HG03280 (cell line): ENCODE data around the gene TRPM5.

Source experiments
- ATAC-seq: cut with Tn5 transposase; IDR thresholded peaks from one replicate; pipeline ENCODE4 v1.9.1; 2021; ENCODE audit warnings: mild to moderate bottlenecking, moderate library complexity; ENCODE audit not compliant: unreplicated experiment

TRPM5 gene

DNA sequence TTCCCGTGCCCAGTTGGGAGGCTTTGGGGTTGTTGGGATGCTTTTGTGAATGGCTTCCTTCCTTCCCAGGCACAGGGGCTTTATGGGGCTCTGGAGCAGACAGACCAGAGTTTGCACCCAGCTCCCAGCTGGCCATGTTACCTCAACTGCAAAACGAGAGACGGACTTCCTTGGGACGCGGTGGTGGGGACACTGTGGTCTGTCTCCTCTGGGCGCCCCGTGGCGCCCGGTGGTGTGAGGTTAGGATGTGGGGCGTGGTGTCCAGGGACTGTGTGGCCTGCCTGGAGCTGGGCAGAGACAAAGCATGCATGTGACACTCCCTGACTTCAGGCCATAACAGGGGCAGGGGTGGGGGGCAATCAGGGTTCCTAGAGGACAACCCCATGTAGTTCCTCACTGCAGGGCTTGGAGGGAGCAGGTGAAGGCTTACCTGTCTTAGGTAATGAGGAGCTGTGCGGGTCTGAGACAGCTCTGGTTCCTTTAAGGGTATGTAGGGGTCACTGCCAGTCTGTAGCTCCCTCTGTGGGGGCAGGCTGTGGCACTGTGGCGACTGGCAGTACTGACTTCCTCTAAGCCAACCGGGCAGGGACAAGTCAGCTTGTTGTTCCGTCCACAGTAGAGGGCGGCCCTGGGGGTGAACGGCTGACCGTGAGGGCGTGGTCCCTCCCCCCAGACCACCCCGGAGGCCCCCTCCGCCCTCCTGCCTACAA, 14.9 kb upstream of the TRPM5 start:
- ATAC-seq = no peak

DNA sequence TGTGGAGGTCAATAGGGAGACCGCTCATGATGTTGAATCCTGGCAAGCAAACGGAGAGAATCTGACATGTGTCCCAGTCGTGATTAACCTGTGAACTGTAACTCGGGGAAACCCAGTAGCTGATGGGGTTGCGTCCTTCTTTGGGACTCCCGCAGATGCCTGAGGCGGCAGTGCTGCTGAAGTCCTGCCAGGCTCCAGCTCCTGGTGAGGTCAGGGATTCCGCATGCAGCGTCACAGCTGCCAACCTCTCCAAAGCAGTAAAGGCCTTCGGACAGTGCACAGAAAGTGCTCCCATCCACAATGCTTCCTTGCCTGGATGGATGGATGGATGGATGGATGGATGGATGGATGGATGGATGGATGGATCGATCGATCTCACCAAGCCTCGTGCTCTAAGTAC, 14.0 kb upstream of the TRPM5 start:
- no peak for ATAC-seq

DNA sequence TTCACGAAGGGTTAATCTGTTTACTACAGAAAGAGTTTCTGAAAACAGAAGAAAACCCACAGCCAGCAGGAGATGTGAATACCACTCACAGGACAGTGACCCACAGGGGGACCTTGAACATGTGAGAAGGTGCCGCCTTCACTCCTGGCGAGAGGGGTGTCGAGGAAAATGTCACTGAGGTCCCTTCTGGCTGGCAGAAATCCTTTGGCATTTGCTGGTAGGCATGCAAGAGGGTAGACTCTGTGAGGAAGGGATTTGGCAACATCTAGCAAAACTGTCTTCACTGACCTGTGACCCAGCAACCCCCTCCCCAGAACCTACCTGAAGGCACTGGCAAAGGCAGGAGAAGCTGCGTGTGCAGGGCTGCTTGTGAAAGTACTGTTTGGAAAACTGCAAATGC, 9.1 kb upstream of the TRPM5 start:
- no peak for ATAC-seq

DNA sequence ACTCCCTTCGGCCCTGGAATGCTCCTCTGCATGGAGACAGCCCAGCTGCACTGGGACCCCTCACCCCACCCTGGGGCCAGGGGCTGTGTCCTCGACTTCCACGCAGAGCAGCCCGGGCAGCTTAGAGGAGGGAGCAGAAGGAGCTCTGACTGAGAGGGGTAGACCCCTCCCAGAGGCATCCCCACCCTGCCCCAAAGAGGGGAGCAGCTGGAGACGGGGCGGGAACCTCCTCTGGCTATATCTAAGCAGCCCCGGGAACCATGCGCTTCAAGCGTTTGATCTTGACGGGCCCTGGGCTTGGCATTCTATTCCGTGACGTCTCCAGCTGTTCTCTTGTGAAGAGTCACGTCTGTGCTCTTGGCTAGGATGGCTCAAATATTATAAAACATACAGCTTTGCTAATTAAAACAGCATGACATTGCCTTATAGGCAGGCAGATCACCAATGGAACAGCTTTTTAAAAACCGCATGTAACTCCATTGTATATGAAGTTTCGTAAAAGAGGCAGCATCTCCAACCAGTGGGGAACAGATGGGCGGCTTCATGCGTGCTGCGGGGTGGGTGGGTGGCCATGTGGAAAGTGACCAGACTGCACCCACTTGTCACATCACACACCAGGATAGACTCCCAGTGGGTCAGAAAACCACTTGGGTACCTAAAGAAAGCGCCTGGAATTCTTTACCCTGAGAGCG, 8.2 kb upstream of the TRPM5 start:
- ATAC-seq = no peak

DNA sequence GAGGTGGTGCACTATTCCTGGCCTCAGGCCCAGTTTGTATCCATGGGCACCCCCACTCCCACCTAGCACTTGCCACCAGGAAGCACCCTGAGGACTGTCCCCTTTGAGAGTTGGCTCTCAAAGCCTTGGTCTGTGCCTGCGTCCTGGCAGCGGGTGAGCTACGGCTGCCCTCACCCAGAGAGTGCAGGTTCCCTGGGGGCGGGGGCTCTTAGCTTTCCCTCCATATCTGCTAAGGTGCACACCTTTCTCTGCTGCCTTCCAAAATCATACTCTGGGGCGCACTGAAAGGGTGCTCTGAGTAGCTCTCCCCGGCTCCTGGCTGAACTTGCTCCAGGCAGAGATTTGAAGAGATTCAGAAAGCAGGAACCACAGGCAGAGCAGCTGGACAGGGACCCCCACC, 7.6 kb upstream of the TRPM5 start:
- ATAC-seq = no peak

DNA sequence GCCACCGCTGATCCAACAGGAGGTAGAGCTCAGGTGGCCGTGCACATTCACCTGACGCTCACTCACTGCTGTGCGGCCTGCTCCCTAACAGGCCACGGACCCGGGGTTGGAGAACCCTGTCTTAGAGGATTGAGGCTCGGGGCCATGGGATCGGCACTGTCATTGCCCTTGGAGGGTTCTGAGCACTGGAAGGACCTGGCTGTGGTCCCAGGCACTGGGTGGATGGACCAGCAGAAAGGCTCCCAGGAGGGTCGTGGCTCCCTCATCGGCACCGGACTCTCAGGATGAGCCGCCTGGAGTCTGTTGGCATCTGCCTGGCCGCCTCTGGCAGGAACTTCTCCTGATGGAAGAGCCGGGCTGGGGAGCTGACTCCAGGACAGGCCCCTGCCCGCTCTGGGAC, 7.0 kb upstream of the TRPM5 start:
- no peak for ATAC-seq

DNA sequence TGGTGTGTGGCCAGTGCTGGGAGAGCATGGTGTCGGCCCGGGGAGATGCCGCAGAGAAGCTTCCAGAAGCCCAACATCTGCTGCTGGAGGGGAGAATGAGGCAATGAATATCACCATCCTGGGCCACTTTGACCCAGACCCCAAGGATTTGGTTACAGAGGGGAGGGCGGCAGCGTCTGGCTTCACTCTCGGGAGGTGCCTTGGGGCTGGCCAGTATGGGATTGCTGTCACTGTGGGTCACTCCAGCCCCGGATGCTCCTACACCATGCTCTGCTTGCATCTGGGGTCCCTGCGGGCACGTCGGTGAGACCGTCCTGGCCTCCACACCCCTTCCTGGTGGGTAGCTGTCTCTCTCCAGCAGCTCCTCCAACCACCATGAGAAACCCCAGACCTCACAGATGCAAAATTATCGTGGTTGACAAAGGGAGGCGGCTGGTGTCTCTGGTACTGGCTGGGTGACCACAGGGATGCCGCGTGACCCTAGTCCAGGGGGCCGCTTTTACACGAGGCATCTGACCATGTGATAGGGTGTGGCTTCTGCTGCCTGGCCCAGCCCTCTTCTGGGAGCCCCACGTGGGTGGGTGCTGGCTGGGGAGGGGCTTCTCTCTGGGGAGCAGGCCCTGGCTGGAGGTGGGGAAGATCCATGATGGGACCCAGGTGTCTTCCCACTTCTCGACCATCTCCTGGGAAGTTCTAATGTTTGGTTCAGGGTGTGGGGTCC, 6.2 kb upstream of the TRPM5 start:
- no peak for ATAC-seq

DNA sequence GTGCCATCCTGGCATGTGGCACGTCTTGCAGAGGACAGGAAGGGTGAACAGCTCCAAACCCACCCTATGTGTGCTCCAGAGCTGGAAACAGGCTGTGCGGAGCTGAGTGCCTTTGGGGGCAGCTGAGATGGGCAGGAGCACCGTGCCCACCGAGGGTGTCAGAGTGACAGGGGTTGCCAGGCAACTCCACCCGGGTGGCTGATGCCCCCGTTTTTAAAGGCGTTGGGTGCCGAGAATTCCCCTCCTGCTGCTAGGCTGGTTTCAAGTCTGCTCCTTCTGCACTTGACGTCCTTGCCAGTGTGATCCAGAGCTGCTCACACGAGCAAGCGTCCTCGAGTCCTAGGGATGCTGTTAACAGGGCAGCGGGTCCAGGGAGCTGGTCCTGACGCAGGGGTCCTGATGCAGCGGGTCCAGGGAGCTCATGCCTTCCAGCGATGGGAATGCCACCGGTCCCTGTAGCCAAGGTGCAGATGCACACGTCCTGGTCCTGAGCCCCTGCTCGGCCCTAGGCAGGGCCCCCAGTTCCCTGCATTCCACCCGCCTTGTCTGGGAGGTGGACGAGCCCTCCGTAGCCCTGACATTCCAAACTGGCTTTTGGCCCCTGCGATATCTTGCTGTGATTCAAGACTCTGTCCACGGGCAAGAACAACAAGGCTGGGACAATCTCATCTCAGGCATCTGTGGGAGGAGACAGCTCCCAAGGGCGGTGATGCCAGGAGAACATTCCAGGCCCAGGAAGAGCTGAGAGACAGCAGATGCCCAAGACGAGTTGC, 5.4 kb upstream of the TRPM5 start:
- ATAC-seq = no peak

DNA sequence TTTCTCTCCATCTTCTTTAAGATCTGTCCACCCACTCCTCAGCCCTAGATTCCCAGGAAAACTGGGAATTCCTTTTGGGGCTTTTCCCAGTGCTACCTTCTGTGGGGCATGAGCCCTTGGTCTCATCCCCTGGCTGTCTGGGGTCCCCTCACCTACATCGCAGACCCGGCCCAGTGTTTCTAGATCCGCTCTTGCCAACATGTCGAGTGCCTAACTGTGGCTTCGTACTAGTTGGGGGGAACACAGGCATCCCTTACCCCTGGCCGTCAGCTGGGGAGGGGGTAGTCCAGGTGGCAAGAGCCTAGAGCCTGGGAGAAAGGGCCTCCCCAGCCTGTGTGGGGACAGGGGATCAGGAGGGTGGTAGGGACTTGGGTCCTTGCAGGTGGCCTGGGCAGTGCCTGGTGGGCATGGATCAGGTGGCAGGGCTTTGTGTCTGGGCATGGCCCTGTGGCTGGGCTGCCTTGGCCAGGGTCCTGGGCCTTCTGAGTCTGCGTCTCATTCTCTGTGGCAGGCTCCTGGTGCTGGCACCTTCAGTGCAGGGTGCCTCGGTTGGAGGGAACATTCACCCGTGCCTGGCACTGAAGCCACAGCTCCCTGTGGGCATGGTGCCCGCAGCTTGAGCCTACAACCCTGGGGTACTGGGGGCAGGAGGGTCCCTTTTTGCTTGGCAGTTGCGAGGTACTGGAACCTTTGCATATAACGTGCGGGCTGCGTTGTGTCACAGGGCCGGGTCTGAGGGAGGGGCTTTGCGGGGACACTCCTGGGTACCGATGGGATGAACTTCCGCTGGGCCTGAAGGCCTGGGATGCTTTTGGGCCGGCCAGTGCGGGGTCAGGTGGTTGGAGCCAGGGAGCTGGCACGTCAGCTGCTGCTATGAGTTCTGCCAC, 4.6 kb upstream of the TRPM5 start:
- ATAC-seq = no peak

DNA sequence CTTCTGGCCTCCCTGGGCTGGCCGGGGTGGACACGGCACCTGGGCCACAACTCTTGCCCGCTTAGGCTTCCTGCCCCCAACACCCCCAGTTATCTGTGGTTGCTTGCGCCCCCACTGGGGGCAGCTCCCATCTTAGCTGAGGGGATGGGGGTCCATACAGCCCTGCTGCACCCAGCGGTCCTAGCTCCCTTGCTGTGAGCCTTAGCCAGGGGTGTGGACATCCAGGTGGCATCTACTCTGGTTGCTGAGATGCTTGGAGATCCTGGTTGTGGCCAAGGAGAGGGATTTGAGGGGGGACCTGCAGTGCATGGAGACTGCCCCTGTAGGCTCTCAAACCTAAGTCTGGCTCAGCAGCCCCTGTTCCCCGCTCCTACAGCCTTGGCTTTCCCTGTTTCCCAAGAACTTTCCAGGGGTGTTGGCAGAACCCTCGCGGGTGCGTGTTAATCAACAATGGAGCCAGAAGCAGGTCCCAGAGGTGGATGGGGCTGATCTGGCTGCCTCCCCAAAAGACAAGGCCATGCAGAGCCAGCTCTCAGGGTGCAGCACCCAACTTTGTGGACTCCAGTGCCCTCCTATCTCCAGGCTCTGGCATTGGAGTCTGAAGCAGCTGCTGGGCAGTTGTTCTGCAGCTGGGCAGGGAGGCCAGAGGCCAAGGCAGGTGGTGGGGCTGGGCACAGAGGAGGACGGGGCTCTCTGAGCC, 3.8 kb upstream of the TRPM5 start:
- ATAC-seq = no peak

DNA sequence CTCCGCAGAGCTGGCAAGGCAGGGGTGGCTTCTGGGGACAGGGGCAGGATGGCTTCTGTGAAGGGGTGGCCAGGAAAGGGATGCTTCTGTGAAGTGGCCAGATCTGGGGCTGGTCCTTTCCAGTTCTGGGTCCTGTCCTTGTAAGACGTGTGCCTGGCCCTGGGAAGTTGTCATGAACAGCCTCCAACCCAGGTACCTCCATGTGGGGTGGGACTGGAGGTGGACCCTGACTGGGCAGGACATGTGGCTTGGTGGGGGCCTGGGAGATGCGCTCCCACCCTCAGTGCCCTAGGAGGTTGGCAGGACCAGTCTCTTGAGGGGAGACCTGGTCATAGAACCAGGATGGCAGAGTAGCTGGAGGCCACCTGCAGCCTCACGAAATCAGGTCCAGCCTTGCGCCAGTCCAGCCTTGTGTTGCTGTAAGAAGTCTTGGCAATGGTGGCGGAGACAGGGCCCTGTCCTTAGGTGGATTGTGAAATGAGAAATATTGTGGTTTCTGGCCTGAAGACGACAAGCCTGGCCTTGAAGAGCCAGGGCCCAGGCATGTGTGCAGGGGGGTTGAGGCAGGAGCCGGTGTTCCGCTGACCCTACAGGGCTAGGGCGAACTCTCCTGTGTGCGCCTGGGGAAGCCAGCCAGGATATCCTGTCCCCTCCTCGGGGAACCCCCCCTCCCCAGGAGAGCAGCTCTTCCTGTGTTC, 3.1 kb upstream of the TRPM5 start:
- ATAC-seq = no peak

DNA sequence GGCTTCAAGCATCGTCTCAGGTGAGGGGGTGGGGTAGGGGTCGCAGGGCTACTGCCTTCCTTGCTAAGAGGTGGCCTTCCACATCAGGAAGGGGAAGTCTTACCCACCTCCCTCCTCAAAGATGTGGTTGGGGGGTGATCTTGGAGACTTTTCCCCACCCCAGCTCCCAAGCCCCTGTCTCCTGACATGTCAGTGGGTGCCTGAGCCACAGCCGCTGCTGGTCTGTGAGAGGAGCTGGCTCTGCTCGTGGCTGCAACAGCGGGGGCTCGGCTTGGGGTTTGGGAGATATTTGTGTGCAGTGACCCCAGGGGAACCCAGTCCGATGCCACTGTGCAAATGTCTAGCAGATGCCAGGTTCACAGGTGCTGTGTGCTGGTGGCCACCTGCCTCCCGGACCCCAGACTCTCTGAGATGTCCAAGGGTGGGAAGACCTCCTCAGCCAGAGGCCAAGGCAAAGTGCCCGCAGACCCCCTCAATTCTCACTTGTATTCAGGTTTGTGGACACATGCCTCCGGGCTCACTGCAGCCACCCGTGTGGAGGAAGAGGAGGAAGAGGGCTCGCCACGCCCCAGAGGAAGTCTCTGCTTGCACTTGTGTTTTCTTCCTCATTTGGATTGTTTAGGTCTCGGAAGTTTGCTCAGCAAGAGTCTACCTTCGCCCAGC, 2.4 kb upstream of the TRPM5 start:
- ATAC-seq = no peak

DNA sequence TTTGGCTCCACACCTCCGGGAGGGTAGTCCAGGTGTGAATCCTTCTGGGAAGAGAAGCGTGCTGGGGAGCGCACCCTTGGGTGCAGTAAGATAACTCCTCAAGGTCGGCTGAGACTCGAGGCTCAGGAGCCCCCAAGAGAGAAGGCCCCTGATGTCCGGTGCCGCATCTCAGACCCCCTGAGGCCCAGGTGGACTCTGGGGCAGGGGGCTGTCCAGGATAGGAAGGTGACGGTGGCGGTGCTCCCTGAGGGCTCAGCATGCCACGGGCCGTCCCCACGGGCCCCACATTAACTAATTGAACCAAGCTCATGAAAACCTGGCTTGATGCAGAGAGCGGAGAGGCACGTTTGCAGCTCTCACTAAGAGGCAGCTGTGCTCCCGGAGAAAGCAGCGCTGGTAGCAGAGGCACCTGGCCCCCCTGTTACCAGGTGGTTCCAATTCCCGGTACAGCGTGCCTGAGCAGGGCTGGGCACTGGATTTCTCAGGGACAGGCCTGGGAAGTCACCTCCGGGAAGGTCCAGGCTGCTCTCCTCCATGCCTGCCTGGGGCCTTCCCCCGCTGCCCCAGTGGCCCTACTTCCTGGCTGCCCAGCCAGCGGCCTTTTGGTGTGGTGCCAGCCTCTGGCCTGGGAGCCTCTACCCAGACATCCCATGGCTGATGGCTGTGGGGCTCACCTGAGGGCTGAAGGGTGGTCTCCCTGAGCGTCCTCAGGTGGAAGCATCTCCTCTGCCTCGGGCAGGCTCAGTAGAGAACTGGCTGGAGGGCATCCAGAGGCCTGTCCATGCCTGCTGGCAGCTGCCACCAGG, 1.6 kb upstream of the TRPM5 start:
- ATAC-seq = no peak

DNA sequence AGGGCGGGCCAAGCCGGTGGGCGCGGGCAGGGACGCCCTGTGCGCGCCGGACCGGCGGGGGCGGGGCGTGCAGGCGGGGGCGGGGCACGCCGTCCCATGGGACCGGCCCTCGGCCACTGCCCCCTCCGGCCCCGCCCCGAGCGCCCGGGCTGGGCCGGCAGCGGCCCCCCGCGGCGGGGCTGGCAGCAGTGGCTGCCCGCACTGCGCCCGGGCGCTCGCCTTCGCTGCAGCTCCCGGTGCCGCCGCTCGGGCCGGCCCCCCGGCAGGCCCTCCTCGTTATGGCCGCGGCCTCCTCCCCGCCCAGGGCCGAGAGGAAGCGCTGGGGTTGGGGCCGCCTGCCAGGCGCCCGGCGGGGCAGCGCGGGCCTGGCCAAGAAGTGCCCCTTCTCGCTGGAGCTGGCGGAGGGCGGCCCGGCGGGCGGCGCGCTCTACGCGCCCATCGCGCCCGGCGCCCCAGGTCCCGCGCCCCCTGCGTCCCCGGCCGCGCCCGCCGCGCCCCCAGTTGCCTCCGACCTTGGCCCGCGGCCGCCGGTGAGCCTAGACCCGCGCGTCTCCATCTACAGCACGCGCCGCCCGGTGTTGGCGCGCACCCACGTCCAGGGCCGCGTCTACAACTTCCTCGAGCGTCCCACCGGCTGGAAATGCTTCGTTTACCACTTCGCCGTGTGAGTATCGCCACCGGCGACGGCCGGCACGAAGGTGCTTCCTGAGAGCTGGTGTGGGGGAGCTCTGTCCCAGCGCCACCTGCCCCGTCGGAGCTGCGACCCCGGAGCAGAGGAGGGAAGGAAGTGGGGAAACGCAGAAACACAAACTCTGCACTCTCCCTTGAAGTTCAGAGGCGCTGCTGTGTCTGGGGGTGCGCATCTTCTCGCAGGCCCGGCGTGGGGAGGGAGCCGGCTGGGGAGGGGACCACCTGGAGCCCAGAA, 769 bp upstream of the TRPM5 start, which contains the start of gene KCNQ1:
Gene KCNQ1, plus strand, starts transcription at position 188 of the 925 bp plus-strand sequence. Its CDS starts 91 bp downstream, at position 279.
- no peak for ATAC-seq

DNA sequence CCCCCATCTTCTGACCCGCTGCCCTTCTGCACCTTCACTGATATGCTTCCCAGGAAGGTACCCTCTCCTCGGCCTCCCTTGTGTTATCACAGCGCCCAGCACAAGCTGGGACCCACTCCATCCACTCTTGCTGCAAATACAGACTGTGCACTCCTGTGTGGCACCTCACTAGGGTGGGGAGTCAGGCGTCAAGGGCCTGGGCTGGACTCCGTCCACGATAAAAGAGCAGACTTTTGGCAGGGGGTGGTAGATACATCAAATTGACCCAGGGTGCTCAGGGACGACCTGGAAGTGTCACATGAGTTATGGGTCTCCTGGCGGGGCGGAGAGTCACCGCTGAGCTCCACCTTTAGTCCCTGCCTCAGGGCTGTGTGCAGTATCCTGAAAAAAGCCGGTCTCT, 908 bp downstream of the TRPM5 start:
- ATAC-seq = no peak

DNA sequence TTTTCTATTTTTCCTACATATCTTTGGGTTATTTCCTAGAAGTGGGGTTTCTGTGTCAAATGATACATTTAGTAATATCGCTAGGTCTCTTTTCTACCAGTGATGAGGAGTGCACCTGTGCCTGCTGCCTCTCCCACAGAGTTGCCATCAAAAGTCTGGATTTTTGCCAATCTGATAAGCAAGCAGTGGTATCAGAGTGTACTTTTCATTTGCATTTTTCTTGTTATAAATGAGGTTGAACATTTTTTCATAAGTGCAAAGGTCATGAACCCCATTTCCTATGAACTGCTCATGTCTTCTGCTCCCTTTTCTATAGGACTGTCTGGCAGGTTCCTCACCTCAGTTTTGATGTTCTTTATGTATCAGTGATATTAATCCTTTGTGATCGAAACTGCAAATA, 1.7 kb downstream of the TRPM5 start:
- ATAC-seq = no peak

DNA sequence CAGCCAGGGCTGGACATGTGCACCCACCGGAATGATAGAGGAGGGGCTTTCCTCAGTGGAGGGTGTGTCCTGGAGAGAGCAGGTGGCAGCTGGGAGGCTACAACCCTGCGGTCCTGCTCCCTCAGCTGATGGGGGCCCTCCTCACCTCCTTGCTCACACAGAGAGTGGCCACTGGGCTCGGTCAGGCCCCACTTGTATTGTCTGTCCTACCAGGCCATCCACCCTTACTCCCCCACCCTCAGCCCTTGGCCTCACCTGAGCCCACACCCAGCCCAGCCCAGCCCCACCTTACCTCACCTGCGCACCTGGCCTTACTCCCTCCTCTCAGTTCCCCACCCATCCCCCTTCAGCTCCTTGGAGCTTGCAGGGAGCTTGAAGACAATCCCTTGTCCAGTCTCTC, 3.1 kb downstream of the TRPM5 start:
- ATAC-seq = no peak
